Spleen (tissue), 7 donors: ENCODE measurements around the gene CLCNKB.

Experiments
- CTCF ChIP-seq, 11 experiments: fragments of 200-600 bp in 7 of 11; fragments of 450-650 bp in 4 of 11; sonication (generic) in 4 of 11; IDR thresholded peaks in 8 of 11; conservative IDR thresholded peaks in 3 of 11; 1 replicate in 7 of 11; 2 replicates in 4 of 11; pipeline versions ENCODE4 v1.4.0 to v1.8.0; 2016 to 2021; ENCODE audit warnings: antibody characterized with exemption in 11 of 11, inconsistent platforms in 4 of 11, mild to moderate bottlenecking in 1 of 11
- POLR2A ChIP-seq, 3 donors: fragments of 450-650 bp; IDR thresholded peaks; one replicate each; pipeline ENCODE4 v1.5.1; 2017; ENCODE audit warnings: antibody characterized with exemption in 3 of 3, mild to moderate bottlenecking in 1 of 3
- POLR2AphosphoS5 ChIP-seq, 3 donors: sonication (generic); formaldehyde crosslinking; IDR thresholded peaks; one replicate each; pipeline ENCODE4 v1.5.1; 2017; ENCODE audit warnings: antibody characterized with exemption in 3 of 3
- donor health status: DM: no; HTN: no; CAD: no; lungs with moderate emphysema.
- donor health status: DM: no; HTN: no; CAD: no.
- donor health status: DM: no; HTN: no; CAD: no.

- no peak for TF ChIP-seq CTCF (IDR thresholded peaks at IDR 0.05 in 8 of 11, conservative IDR thresholded peaks at IDR 0.05 in 3 of 11)
- TF ChIP-seq POLR2A (IDR thresholded peaks at IDR 0.05) = no peak
- no peak for TF ChIP-seq POLR2AphosphoS5 (IDR thresholded peaks at IDR 0.05)
Measured at GRCh38 chr1:16091296-16091695, 47.7 kb downstream of the CLCNKB start.
